GM18867 (cell line): ENCODE measurements around the gene SLC35F6.

Source experiments
- ATAC-seq: cut with Tn5 transposase; IDR thresholded peaks from one replicate; pipeline ENCODE4 v1.9.1; 2021; ENCODE audit warnings: mild to moderate bottlenecking, moderate library complexity; ENCODE audit not compliant: unreplicated experiment

Gene SLC35F6

DNA sequence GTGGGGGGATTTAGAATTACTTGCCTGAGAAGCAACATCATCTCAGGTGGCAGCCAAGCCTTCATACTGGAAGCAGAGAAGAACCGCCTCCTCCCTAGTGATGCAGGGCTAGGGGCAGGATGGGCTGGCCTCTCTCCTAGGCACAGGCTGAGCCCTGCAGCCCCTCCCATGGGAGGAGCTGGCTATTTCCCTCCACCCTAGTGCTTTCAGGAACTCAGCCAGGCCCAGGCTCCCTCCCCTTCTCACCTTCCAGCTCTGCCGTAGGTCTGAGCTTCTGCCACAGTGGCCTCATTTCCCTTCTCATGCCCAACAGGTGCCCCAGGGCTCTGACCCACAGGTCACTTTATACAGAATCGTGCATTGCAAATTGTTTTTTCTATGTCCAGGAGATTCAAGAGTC lies 52.8 kb downstream of the SLC35F6 start:
- ATAC-seq = no peak

- no peak for ATAC-seq
Observed at GRCh38 chr2:26818255-26818654, 54.2 kb downstream of the SLC35F6 start.

- no peak for ATAC-seq
Observed at GRCh38 chr2:26818972-26819371, 54.9 kb downstream of the SLC35F6 start.

DNA sequence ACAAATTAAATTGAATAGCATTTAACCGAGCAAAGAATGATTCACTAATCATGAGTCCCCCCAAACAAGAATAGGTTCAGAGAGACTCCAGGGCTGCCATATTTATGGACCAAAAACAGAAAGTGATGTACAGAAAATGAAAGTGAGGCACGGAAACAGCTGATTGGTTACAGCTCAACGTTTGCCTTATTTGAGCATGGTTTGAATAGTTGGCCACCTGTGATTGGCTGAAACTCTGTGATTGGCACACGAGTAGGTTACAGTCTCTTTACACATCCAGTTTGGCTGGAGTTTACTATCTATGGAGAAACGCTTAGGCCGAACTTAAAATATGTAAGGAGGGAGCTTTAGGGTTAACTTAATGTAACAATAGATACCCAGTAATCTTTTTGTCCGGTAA lies 56.8 kb downstream of the SLC35F6 start:
- no peak for ATAC-seq

DNA sequence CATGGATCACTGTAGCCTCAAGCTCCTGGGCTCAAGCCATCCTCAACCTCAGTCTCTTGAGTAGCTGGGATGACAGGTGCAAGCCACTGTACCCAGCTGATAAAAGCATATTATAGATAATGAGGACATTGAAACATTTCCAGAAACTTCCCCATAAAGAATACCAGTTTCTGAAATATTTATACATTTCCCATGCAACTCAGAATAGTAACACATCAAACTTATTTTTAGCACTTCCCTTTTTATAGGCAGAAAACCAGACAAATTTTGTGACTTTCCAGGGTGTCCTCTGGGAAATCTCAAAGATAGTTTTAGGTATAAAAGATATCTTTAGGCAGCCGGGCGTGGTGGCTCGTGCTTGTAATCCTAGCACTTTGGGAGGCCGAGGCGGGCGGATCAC lies 58.8 kb downstream of the SLC35F6 start:
- no peak for ATAC-seq
